Measurements from ENCODE around the gene COQ3.
A peak's percentile ranks its signal among the peaks of the same experiment; 100 is the strongest.

Gene COQ3

GRCh38 chr6:99416892-99417767, 23.1 kb upstream of the COQ3 start:
- Histone ChIP-seq H3K4me1 (ENCODE audit: control insufficient read depth, insufficient read depth, low read length) (peaks cover 19% of the 10 kb centered on the region), H3K36me3 (ENCODE audit: control insufficient read depth, insufficient read depth, low read length) (no peaks in the 10 kb centered on the region), H3K27me3 (ENCODE audit: control insufficient read depth, insufficient read depth, low read length) (no peaks in the 10 kb centered on the region), H3K4me3 (ENCODE audit: low read depth, low read length) (no peak overlapping the region), H3K9me3 (ENCODE audit: control insufficient read depth, insufficient read depth, low read length) (no peaks in the 10 kb centered on the region), H3K9ac (ENCODE audit: low read depth, low read length) (no peak overlapping the region)

- H3K4me1 ChIP-seq (ENCODE audit: control insufficient read depth, insufficient read depth, low read length), result peaks cover 15% of the 10 kb centered on the region
- H3K9me3 ChIP-seq (ENCODE audit: control insufficient read depth, insufficient read depth, low read length), result no peaks in the 10 kb centered on the region
- no peaks in the 10 kb centered on the region for H3K36me3 ChIP-seq (ENCODE audit: control insufficient read depth, insufficient read depth, low read length)
- H3K9ac ChIP-seq (ENCODE audit: low read depth, low read length), result no peak overlapping the region
- no peak overlapping the region for H3K4me3 ChIP-seq (ENCODE audit: low read depth, low read length)
- H3K27me3 ChIP-seq (ENCODE audit: control insufficient read depth, insufficient read depth, low read length), result no peaks in the 10 kb centered on the region
These were observed 22.2 kb upstream of the COQ3 start for GRCh38 chr6:99416226-99416625.

DNA sequence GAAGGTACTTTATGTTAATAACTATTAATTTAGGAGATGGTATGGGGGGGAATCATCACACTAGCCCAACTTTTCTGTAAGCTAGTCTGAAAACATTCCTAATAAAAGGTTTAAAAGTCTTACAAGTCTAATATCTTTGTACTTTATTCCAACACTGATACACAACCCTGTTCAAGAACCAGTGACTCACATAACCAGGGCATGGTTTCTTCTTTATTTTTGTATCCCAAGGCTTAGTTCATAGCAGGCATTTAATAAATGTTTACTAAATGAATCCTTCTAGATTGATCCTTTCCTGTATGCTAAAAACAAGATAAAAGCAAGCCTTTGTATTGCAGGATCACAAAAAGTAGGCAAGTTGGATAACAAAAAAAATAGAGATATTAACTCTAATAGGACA, 21.5 kb upstream of the COQ3 start:
- Histone ChIP-seq H3K4me3 (ENCODE audit: low read depth, low read length) (no peak overlapping the region), H3K36me3 (ENCODE audit: control insufficient read depth, insufficient read depth, low read length) (peaks cover 3% of the 10 kb centered on the region), H3K9ac (ENCODE audit: low read depth, low read length) (no peak overlapping the region), H3K27me3 (ENCODE audit: control insufficient read depth, insufficient read depth, low read length) (no peaks in the 10 kb centered on the region), H3K9me3 (ENCODE audit: control insufficient read depth, insufficient read depth, low read length) (no peaks in the 10 kb centered on the region), H3K4me1 (ENCODE audit: control insufficient read depth, insufficient read depth, low read length) (peaks cover 12% of the 10 kb centered on the region)

GRCh38 chr6:99412065-99412464, 18.1 kb upstream of the COQ3 start:
- Histone ChIP-seq H3K4me3 (ENCODE audit: low read depth, low read length) (no peak overlapping the region), H3K4me1 (ENCODE audit: control insufficient read depth, insufficient read depth, low read length) (peaks cover 6% of the 10 kb centered on the region), H3K27me3 (ENCODE audit: control insufficient read depth, insufficient read depth, low read length) (no peaks in the 10 kb centered on the region), H3K36me3 (ENCODE audit: control insufficient read depth, insufficient read depth, low read length) (peaks cover 18% of the 10 kb centered on the region), H3K9me3 (ENCODE audit: control insufficient read depth, insufficient read depth, low read length) (no peaks in the 10 kb centered on the region), H3K9ac (ENCODE audit: low read depth, low read length) (no peak overlapping the region)

DNA sequence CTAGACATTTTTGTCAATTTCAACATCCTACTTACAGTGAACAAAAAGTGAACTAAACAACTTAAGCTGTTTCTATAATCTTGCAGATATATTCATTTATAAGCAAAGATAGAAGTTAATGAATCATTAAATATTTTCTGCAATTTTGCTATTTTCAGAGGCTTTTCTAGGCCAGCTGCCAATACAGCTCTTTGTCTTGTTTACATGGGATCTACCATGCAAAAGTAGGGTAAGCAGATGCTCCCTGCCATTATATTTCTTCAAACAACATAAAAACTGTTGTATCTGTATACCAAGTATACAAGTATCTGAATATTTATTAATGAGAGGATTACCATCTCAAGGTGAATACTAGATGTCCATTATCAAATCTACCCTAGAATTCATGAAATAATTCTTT, 15.7 kb upstream of the COQ3 start:
- Histone ChIP-seq H3K9ac (ENCODE audit: low read depth, low read length) (no peak overlapping the region), H3K36me3 (ENCODE audit: control insufficient read depth, insufficient read depth, low read length) (peaks cover 33% of the 10 kb centered on the region), H3K4me1 (ENCODE audit: control insufficient read depth, insufficient read depth, low read length) (no peaks in the 10 kb centered on the region), H3K27me3 (ENCODE audit: control insufficient read depth, insufficient read depth, low read length) (no peaks in the 10 kb centered on the region), H3K4me3 (ENCODE audit: low read depth, low read length) (no peak overlapping the region), H3K9me3 (ENCODE audit: control insufficient read depth, insufficient read depth, low read length) (no peaks in the 10 kb centered on the region)

GRCh38 chr6:99407076-99407475, 13.1 kb upstream of the COQ3 start:
- Histone ChIP-seq H3K9me3 (ENCODE audit: control insufficient read depth, insufficient read depth, low read length) (no peaks in the 10 kb centered on the region), H3K36me3 (ENCODE audit: control insufficient read depth, insufficient read depth, low read length) (peaks cover 39% of the 10 kb centered on the region), H3K27me3 (ENCODE audit: control insufficient read depth, insufficient read depth, low read length) (no peaks in the 10 kb centered on the region), H3K4me3 (ENCODE audit: low read depth, low read length) (no peak overlapping the region), H3K4me1 (ENCODE audit: control insufficient read depth, insufficient read depth, low read length) (no peaks in the 10 kb centered on the region), H3K9ac (ENCODE audit: low read depth, low read length) (no peak overlapping the region)

DNA sequence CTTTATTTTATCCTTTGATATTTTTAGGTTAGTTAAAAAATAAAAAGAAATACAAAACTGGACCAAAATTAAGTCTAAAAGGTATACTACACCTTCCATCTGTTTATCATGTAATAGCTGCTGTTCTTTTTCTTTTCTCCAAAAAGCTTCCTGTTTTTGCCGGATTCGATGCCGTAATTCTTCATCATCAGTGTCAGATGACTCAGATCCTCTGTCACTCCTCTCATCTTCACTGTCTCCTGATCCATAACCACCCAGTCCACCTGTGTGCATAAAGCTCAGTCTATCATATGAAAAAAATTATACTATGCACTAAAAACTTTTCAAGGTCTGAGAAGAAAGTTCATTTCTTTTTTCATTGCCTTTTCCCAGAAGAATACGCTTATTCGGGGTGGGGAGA, 8.5 kb upstream of the COQ3 start:
- no peaks in the 10 kb centered on the region for H3K4me1 ChIP-seq (ENCODE audit: control insufficient read depth, insufficient read depth, low read length)
- no peak overlapping the region for H3K4me3 ChIP-seq (ENCODE audit: low read depth, low read length)
- H3K9ac ChIP-seq (ENCODE audit: low read depth, low read length), result no peak overlapping the region
- H3K27me3 ChIP-seq (ENCODE audit: control insufficient read depth, insufficient read depth, low read length), result no peaks in the 10 kb centered on the region
- H3K36me3 ChIP-seq (ENCODE audit: control insufficient read depth, insufficient read depth, low read length), result peaks cover 28% of the 10 kb centered on the region
- no peaks in the 10 kb centered on the region for H3K9me3 ChIP-seq (ENCODE audit: control insufficient read depth, insufficient read depth, low read length)

- Histone ChIP-seq H3K27me3 (ENCODE audit: control insufficient read depth, insufficient read depth, low read length) (no peaks in the 10 kb centered on the region), H3K9me3 (ENCODE audit: control insufficient read depth, insufficient read depth, low read length) (no peaks in the 10 kb centered on the region), H3K4me3 (ENCODE audit: low read depth, low read length) (no peak overlapping the region), H3K4me1 (ENCODE audit: control insufficient read depth, insufficient read depth, low read length) (peaks cover 2% of the 10 kb centered on the region), H3K9ac (ENCODE audit: low read depth, low read length) (no peak overlapping the region), H3K36me3 (ENCODE audit: control insufficient read depth, insufficient read depth, low read length) (peaks cover 3% of the 10 kb centered on the region)
These were observed 3.3 kb upstream of the COQ3 start for GRCh38 chr6:99397287-99397686.

- Histone ChIP-seq H3K27me3 (ENCODE audit: control insufficient read depth, insufficient read depth, low read length) (no peaks in the 10 kb centered on the region), H3K9me3 (ENCODE audit: control insufficient read depth, insufficient read depth, low read length) (no peaks in the 10 kb centered on the region), H3K9ac (ENCODE audit: low read depth, low read length) (peak overlapping the region; percentile 97), H3K36me3 (ENCODE audit: control insufficient read depth, insufficient read depth, low read length) (no peaks in the 10 kb centered on the region), H3K4me1 (ENCODE audit: control insufficient read depth, insufficient read depth, low read length) (peaks cover 2% of the 10 kb centered on the region), H3K4me3 (ENCODE audit: low read depth, low read length) (peak overlapping the region; percentile 91)
These were observed 663 bp downstream of the COQ3 start for GRCh38 chr6:99393366-99393697.

GRCh38 chr6:99390896-99391295, 3.1 kb downstream of the COQ3 start:
- H3K27me3 ChIP-seq (ENCODE audit: control insufficient read depth, insufficient read depth, low read length), result no peaks in the 10 kb centered on the region
- no peak overlapping the region for H3K4me3 ChIP-seq (ENCODE audit: low read depth, low read length)
- no peaks in the 10 kb centered on the region for H3K9me3 ChIP-seq (ENCODE audit: control insufficient read depth, insufficient read depth, low read length)
- no peaks in the 10 kb centered on the region for H3K36me3 ChIP-seq (ENCODE audit: control insufficient read depth, insufficient read depth, low read length)
- H3K9ac ChIP-seq (ENCODE audit: low read depth, low read length), result no peak overlapping the region
- H3K4me1 ChIP-seq (ENCODE audit: control insufficient read depth, insufficient read depth, low read length), result peaks cover 2% of the 10 kb centered on the region

DNA sequence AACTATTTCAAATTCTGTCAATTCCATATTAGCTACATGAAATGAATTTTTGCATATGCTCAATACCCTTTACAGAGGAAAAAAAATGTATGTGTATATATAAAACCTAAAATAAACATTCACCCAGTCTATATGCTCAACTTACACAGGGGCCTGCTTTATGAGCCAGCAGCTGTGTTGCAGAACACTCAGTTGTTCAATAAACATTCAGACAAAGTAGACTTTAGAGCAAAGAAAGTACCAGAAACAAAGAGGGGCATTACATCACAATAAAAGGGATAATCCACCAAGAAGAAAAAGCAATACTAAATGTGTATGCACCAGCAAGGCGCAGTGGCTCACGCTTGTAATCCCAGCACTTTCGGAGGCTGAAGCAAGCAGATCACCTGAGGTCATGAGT, 9.5 kb downstream of the COQ3 start:
- no peaks in the 10 kb centered on the region for H3K4me1 ChIP-seq (ENCODE audit: control insufficient read depth, insufficient read depth, low read length)
- no peaks in the 10 kb centered on the region for H3K27me3 ChIP-seq (ENCODE audit: control insufficient read depth, insufficient read depth, low read length)
- no peaks in the 10 kb centered on the region for H3K36me3 ChIP-seq (ENCODE audit: control insufficient read depth, insufficient read depth, low read length)
- no peaks in the 10 kb centered on the region for H3K9me3 ChIP-seq (ENCODE audit: control insufficient read depth, insufficient read depth, low read length)
- no peak overlapping the region for H3K9ac ChIP-seq (ENCODE audit: low read depth, low read length)
- H3K4me3 ChIP-seq (ENCODE audit: low read depth, low read length), result no peak overlapping the region

DNA sequence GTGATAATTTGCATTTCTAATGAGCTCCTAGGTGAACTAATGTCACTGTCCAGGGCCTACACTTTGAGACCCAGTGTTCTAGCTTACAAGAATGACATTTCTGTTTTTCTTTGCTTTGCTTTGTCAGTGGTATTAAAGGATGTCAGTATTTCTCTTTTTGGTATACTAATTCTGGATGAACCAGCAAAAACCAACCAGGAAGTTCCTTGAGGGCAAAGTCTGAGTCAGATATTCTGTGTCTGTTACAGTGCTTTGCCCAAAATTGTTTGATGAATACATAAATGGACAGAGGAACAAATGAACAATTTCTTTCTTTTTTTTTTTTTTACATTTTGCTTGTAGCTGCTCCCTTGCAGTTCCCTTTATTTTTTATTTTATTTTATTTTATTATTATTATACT, 15.4 kb downstream of the COQ3 start:
- Histone ChIP-seq H3K4me3 (ENCODE audit: low read depth, low read length) (no peak overlapping the region), H3K27me3 (ENCODE audit: control insufficient read depth, insufficient read depth, low read length) (no peaks in the 10 kb centered on the region), H3K36me3 (ENCODE audit: control insufficient read depth, insufficient read depth, low read length) (no peaks in the 10 kb centered on the region), H3K9ac (ENCODE audit: low read depth, low read length) (no peak overlapping the region), H3K4me1 (ENCODE audit: control insufficient read depth, insufficient read depth, low read length) (no peaks in the 10 kb centered on the region), H3K9me3 (ENCODE audit: control insufficient read depth, insufficient read depth, low read length) (no peaks in the 10 kb centered on the region)

All from iPS-15b (cell line).